ENCODE data around the gene RGS9BP. TPM values are rescaled to one million over a fixed set of nuclear protein-coding genes. Genes with fewer than 3 reads are reported as not detected.

RGS9BP gene
- total and polyA plus RNA-seq, 2 experiments from 2014 or later: 0.83 TPM; not detected in 1

DNA sequence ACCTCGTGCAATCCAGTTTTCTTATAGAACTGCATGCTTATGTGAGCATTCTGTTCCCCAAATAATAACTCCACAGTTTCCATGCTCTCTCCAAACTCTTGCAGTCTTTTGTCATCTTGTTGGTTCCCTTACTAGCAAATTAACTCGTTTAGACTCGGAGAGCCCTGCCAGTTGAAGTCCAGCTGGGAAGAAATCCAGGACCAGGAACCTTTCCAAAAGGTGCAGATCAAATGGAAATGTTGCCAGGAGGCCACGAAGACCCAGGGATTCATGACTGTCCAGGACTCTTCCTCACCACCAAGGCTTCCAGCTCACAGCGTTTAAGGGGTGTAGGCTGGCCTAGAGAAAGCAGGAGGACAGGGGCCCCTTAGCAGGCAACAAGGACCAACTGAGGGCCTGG lies 41.8 kb downstream of the RGS9BP start (continued):
- TF ChIP-seq, protein P1, sequence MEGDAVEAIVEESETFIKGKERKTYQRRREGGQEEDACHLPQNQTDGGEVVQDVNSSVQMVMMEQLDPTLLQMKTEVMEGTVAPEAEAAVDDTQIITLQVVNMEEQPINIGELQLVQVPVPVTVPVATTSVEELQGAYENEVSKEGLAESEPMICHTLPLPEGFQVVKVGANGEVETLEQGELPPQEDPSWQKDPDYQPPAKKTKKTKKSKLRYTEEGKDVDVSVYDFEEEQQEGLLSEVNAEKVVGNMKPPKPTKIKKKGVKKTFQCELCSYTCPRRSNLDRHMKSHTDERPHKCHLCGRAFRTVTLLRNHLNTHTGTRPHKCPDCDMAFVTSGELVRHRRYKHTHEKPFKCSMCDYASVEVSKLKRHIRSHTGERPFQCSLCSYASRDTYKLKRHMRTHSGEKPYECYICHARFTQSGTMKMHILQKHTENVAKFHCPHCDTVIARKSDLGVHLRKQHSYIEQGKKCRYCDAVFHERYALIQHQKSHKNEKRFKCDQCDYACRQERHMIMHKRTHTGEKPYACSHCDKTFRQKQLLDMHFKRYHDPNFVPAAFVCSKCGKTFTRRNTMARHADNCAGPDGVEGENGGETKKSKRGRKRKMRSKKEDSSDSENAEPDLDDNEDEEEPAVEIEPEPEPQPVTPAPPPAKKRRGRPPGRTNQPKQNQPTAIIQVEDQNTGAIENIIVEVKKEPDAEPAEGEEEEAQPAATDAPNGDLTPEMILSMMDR (conservative IDR thresholded peaks at IDR 0.05; ENCODE audit: low read depth in 2 of 2): no peak
- TF ChIP-seq ZNF331 (CRISPR knock-in tag; IDR thresholded peaks at IDR 0.05; ENCODE audit: low read depth) (no peak), STAT1 (IDR thresholded peaks at IDR 0.05; ENCODE audit: unreplicated experiment) (no peak), NANOG (IDR thresholded peaks at IDR 0.05; ENCODE audit: borderline replicate concordance) (no peak), POLR2AphosphoS5 (IDR thresholded peaks at IDR 0.05; ENCODE audit: low read depth) (no peak)

DNA sequence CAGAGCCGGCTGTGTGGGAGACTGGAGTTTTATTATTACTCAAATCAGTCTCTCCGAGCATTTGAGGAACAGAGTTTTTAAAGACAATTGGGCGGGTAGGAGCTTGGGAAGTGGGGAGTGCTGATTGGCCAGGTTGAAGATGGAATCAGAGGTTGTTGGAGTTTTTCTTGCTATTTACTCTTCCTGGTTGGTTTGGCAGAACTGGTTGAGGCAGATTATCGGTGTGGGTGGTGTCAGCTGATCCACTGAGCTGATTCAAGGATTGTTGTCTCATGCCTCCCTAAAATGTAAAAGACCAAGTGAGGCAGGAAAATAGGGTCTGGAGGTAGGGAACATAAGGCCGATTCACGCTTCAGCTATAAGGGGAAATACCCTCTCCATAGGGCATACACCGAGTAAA lies 42.6 kb downstream of the RGS9BP start:
- Mint-ChIP-seq H3K4me1 (peaks cover 4% of the 10 kb centered on the region; the same call in 2 of the 3 replicates), H3K36me3 (ENCODE audit: low read depth) (no peaks in the 10 kb centered on the region), H3K9me3 (peaks cover 3% of the 10 kb centered on the region; the same call in 1 of the 3 replicates), H3K4me3 (no peak overlapping the region), H3K27me3 (ENCODE audit: insufficient read depth, low read depth, poor library complexity) (peaks cover 10% of the 10 kb centered on the region), H3K27ac (no peak overlapping the region)
- Histone ChIP-seq H3K9me2 (ENCODE audit: insufficient read depth) (no peaks in the 10 kb centered on the region), H3F3A (replicated peaks; ENCODE audit: low read depth) (no peaks in the 10 kb centered on the region), H3K27ac (ENCODE audit: low read depth) (no peak overlapping the region), H3K4me2 (no peak overlapping the region), H3K79me2 (replicated peaks; ENCODE audit: insufficient read depth) (no peaks in the 10 kb centered on the region), H4K20me1 (replicated peaks; ENCODE audit: insufficient read depth) (no peaks in the 10 kb centered on the region), H3K4me1 (ENCODE audit: insufficient read depth) (no peaks in the 10 kb centered on the region), H3K4me3 (no peak overlapping the region), H3K36me3 (ENCODE audit: insufficient read depth) (no peaks in the 10 kb centered on the region), H3K27me3 (ENCODE audit: insufficient read depth) (no peaks in the 10 kb centered on the region), H2AFZ (0 out of 2 replicates have a peak overlapping the region, but pooled peaks have one; percentile 32)
- ATAC-seq (no peak), DNase-seq (ENCODE audit: low spot score) (no peak)
- TF ChIP-seq ZNF114 (CRISPR knock-in tag; IDR thresholded peaks at IDR 0.05) (no peak), NANOG (IDR thresholded peaks at IDR 0.05; ENCODE audit: borderline replicate concordance) (no peak), STAT1 (IDR thresholded peaks at IDR 0.05; ENCODE audit: unreplicated experiment) (no peak), POLR2AphosphoS5 (IDR thresholded peaks at IDR 0.05; ENCODE audit: low read depth) (no peak), JUNB (IDR thresholded peaks at IDR 0.05; ENCODE audit: unreplicated experiment) (no peak), ZNF331 (CRISPR knock-in tag; IDR thresholded peaks at IDR 0.05; ENCODE audit: low read depth) (no peak), EZH2phosphoT487 (IDR thresholded peaks at IDR 0.05; ENCODE audit: unreplicated experiment) (no peak), CREB1 (CRISPR knock-in tag; IDR thresholded peaks at IDR 0.05; ENCODE audit: low read depth) (no peak)
- TF ChIP-seq, protein P2, sequence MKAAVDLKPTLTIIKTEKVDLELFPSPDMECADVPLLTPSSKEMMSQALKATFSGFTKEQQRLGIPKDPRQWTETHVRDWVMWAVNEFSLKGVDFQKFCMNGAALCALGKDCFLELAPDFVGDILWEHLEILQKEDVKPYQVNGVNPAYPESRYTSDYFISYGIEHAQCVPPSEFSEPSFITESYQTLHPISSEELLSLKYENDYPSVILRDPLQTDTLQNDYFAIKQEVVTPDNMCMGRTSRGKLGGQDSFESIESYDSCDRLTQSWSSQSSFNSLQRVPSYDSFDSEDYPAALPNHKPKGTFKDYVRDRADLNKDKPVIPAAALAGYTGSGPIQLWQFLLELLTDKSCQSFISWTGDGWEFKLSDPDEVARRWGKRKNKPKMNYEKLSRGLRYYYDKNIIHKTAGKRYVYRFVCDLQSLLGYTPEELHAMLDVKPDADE (IDR thresholded peaks at IDR 0.05): no peak
- TF ChIP-seq, protein P1 (conservative IDR thresholded peaks at IDR 0.05; ENCODE audit: low read depth in 2 of 2): no peak
- TF ChIP-seq, protein P3, sequence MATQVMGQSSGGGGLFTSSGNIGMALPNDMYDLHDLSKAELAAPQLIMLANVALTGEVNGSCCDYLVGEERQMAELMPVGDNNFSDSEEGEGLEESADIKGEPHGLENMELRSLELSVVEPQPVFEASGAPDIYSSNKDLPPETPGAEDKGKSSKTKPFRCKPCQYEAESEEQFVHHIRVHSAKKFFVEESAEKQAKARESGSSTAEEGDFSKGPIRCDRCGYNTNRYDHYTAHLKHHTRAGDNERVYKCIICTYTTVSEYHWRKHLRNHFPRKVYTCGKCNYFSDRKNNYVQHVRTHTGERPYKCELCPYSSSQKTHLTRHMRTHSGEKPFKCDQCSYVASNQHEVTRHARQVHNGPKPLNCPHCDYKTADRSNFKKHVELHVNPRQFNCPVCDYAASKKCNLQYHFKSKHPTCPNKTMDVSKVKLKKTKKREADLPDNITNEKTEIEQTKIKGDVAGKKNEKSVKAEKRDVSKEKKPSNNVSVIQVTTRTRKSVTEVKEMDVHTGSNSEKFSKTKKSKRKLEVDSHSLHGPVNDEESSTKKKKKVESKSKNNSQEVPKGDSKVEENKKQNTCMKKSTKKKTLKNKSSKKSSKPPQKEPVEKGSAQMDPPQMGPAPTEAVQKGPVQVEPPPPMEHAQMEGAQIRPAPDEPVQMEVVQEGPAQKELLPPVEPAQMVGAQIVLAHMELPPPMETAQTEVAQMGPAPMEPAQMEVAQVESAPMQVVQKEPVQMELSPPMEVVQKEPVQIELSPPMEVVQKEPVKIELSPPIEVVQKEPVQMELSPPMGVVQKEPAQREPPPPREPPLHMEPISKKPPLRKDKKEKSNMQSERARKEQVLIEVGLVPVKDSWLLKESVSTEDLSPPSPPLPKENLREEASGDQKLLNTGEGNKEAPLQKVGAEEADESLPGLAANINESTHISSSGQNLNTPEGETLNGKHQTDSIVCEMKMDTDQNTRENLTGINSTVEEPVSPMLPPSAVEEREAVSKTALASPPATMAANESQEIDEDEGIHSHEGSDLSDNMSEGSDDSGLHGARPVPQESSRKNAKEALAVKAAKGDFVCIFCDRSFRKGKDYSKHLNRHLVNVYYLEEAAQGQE (IDR thresholded peaks at IDR 0.05; ENCODE audit: unreplicated experiment): no peak
